Measurements from ENCODE around the gene RAB10.

RAB10 gene

DNA sequence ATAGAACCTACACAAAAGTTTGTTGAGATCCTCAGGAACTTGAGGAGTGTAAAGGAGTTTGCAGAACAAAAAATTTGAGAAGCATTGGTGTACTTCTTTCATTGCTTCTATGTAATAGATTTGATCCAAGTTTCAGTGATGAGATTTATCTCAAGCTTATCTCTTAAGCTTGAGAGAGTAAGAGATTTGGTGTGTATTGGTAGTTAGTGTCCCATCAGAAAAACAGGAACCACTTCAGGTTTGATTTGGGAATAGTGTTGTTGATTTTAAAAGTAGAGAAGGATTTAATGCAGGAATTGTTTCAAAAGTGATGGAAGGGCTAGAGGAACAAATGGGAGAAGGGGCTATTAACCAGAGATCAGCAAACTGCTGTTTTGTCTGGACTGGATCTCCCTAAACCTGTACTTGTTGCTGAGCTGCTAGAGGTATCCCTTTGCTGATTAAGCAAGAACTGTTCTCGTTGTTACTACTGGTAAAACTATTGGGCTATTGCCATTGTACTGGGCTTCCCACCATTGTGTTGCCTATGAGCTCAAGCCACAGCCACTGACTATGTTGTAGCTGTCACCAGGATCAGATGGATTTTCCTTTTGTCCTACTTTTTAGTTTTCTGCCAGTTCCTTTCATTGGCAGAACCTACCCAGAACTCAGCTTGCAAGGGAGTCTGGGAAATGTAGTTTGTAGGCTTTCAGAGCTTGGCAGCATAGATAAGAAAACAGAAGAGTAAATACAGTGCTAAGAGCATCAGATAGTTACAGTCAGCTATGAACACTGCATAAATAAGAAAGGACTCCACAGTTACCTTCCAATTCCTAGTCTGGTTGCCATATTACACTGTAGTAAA, 39.3 kb downstream of the RAB10 start:
- Histone ChIP-seq H3K9ac (ENCODE audit: low read depth, low read length) (no peak overlapping the region), H3K27ac (ENCODE audit: low read length) (no peak overlapping the region), H3K4me3 (ENCODE audit: low read depth in 1 of 2, low read length in 2 of 2) (no peak overlapping the region), H3K4me2 (ENCODE audit: insufficient read depth, low read length) (no peak overlapping the region), H4K20me1 (ENCODE audit: insufficient read depth, low read length) (peaks cover 36% of the 10 kb centered on the region), H3K4me1 (ENCODE audit: insufficient read depth, low read length) (peaks cover 18% of the 10 kb centered on the region), H3K36me3 (ENCODE audit: insufficient read depth, low read length) (no peaks in the 10 kb centered on the region), H3K27me3 (ENCODE audit: insufficient read depth, low read length, poor library complexity) (no peaks in the 10 kb centered on the region), H2AFZ (ENCODE audit: low read depth, low read length) (no peak overlapping the region), H3K79me2 (ENCODE audit: insufficient read depth, low read length) (peaks cover 98% of the 10 kb centered on the region), H3K9me3 (ENCODE audit: insufficient read depth, low read length, severe bottlenecking) (no peaks in the 10 kb centered on the region)
- TF ChIP-seq, protein P1, sequence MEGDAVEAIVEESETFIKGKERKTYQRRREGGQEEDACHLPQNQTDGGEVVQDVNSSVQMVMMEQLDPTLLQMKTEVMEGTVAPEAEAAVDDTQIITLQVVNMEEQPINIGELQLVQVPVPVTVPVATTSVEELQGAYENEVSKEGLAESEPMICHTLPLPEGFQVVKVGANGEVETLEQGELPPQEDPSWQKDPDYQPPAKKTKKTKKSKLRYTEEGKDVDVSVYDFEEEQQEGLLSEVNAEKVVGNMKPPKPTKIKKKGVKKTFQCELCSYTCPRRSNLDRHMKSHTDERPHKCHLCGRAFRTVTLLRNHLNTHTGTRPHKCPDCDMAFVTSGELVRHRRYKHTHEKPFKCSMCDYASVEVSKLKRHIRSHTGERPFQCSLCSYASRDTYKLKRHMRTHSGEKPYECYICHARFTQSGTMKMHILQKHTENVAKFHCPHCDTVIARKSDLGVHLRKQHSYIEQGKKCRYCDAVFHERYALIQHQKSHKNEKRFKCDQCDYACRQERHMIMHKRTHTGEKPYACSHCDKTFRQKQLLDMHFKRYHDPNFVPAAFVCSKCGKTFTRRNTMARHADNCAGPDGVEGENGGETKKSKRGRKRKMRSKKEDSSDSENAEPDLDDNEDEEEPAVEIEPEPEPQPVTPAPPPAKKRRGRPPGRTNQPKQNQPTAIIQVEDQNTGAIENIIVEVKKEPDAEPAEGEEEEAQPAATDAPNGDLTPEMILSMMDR (IDR thresholded peaks at IDR 0.05; ENCODE audit: borderline replicate concordance, extremely low read depth, low read length, poor library complexity, severe bottlenecking): no peak
- TF ChIP-seq EZH2 (IDR thresholded peaks at IDR 0.05; ENCODE audit: borderline replicate concordance, low read depth, low read length, severe bottlenecking): no peak
- ATAC-seq (ENCODE audit: insufficient read depth, low read depth): no peak
- DNase-seq: no peak

DNA sequence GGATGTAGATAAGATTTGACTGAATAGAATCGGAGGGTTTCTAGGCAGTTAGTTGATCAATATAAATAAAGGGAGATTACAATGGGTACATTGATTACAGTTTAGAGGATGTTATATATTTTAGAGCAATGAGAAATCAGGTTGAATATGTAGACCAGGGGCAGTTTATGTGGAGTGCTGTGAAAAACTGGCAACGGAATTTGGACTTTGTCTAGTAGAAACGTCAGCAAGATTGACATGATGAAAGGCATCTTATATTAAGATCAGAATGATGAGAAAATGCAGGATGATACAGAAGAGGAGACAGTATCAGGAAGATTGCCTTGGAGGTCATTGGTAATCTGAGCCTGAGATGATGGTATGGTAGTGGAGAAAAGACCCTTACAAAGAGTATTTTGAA, 39.9 kb downstream of the RAB10 start:
- Histone ChIP-seq H3K4me3 (ENCODE audit: low read depth in 1 of 2, low read length in 2 of 2) (no peak overlapping the region), H4K20me1 (ENCODE audit: insufficient read depth, low read length) (peaks cover 33% of the 10 kb centered on the region), H3K27me3 (ENCODE audit: insufficient read depth, low read length, poor library complexity) (no peaks in the 10 kb centered on the region), H3K9me3 (ENCODE audit: insufficient read depth, low read length, severe bottlenecking) (no peaks in the 10 kb centered on the region), H3K27ac (ENCODE audit: low read length) (no peak overlapping the region), H3K4me2 (ENCODE audit: insufficient read depth, low read length) (no peak overlapping the region), H3K79me2 (ENCODE audit: insufficient read depth, low read length) (peaks cover 98% of the 10 kb centered on the region), H3K4me1 (ENCODE audit: insufficient read depth, low read length) (peaks cover 11% of the 10 kb centered on the region), H3K36me3 (ENCODE audit: insufficient read depth, low read length) (peaks cover 3% of the 10 kb centered on the region; the same call in 1 of the 2 replicates), H2AFZ (ENCODE audit: low read depth, low read length) (no peak overlapping the region), H3K9ac (ENCODE audit: low read depth, low read length) (no peak overlapping the region)
- no peak for ATAC-seq (ENCODE audit: insufficient read depth, low read depth)
- TF ChIP-seq EZH2 (IDR thresholded peaks at IDR 0.05; ENCODE audit: borderline replicate concordance, low read depth, low read length, severe bottlenecking): no peak
- DNase-seq: no peak

DNA sequence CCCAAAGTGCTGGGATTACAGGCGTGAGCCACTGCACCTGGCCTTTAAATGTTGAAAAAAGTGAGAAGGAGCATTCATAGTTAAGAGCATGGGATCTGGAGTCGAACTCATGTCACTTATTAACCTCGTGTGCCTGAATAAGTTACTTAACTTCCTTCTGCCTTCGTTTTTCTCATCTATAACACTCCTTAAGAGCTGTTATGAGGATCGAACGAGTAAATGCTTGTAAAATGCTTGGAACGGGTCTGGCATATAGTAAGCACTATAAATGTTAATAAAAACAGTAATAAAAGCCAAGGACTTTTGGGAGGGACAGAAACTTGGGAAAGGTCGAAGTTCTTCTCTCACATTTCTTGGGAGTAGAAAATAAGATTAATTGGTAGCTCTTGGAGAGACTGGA, 40.8 kb downstream of the RAB10 start:
- ATAC-seq (ENCODE audit: insufficient read depth, low read depth): no peak

DNA sequence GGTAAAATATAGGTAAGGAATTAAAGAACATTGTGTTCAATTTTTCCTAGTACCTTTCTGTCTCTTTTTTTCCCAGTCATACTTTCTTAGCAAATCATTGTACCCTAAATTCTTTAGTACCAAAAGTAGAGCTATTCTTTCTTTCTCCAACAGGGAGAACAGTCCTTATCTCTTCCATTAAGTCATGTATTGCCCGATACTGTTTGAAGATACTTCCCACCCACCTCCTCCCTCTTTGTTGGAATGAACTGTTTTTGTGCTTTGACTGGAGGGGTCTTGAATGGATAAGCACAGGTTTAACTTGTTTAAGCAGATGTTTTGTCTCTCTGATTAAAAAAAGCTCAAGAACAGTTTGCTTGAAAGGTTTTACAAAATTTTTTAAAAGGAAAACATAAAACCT, 41.3 kb downstream of the RAB10 start:
- DNase-seq (no peak), ATAC-seq (ENCODE audit: insufficient read depth, low read depth) (no peak)
- Histone ChIP-seq H3K4me1 (ENCODE audit: insufficient read depth, low read length) (no peaks in the 10 kb centered on the region), H4K20me1 (ENCODE audit: insufficient read depth, low read length) (peaks cover 24% of the 10 kb centered on the region), H3K4me2 (ENCODE audit: insufficient read depth, low read length) (no peak overlapping the region), H3K9ac (ENCODE audit: low read depth, low read length) (no peak overlapping the region), H3K36me3 (ENCODE audit: insufficient read depth, low read length) (peaks cover 7% of the 10 kb centered on the region; the same call in 1 of the 2 replicates), H3K79me2 (ENCODE audit: insufficient read depth, low read length) (peaks cover 98% of the 10 kb centered on the region), H3K27ac (ENCODE audit: low read length) (no peak overlapping the region), H2AFZ (ENCODE audit: low read depth, low read length) (no peak overlapping the region), H3K9me3 (ENCODE audit: insufficient read depth, low read length, severe bottlenecking) (peaks cover 8% of the 10 kb centered on the region), H3K27me3 (ENCODE audit: insufficient read depth, low read length, poor library complexity) (no peaks in the 10 kb centered on the region), H3K4me3 (ENCODE audit: low read depth in 1 of 2, low read length in 2 of 2) (no peak overlapping the region)
- TF ChIP-seq, protein P1 (IDR thresholded peaks at IDR 0.05; ENCODE audit: borderline replicate concordance, extremely low read depth, low read length, poor library complexity, severe bottlenecking): no peak
- no peak for TF ChIP-seq EZH2 (IDR thresholded peaks at IDR 0.05; ENCODE audit: borderline replicate concordance, low read depth, low read length, severe bottlenecking)

More for the DNA sequence above, 40.8 kb downstream of the RAB10 start:
- H2AFZ ChIP-seq (ENCODE audit: low read depth, low read length): no peak overlapping the region
- H3K4me3 ChIP-seq (ENCODE audit: low read depth in 1 of 2, low read length in 2 of 2): no peak overlapping the region
- TF ChIP-seq, protein P1 (IDR thresholded peaks at IDR 0.05; ENCODE audit: borderline replicate concordance, extremely low read depth, low read length, poor library complexity, severe bottlenecking): no peak
- TF ChIP-seq EZH2 (IDR thresholded peaks at IDR 0.05; ENCODE audit: borderline replicate concordance, low read depth, low read length, severe bottlenecking): no peak
- no peaks in the 10 kb centered on the region for H3K27me3 ChIP-seq (ENCODE audit: insufficient read depth, low read length, poor library complexity)
- H3K79me2 ChIP-seq (ENCODE audit: insufficient read depth, low read length): peaks cover 98% of the 10 kb centered on the region
- 0 out of 2 replicates have a peak, but pooled peaks cover 4% of the 10 kb centered on the region for H3K4me1 ChIP-seq (ENCODE audit: insufficient read depth, low read length)
- DNase-seq: no peak
- no peak overlapping the region for H3K27ac ChIP-seq (ENCODE audit: low read length)
- no peak overlapping the region for H3K4me2 ChIP-seq (ENCODE audit: insufficient read depth, low read length)
- peaks cover 3% of the 10 kb centered on the region for H3K9me3 ChIP-seq (ENCODE audit: insufficient read depth, low read length, severe bottlenecking)
- H3K9ac ChIP-seq (ENCODE audit: low read depth, low read length): no peak overlapping the region
- H3K36me3 ChIP-seq (ENCODE audit: insufficient read depth, low read length): peaks cover 6% of the 10 kb centered on the region; the same call in 1 of the 2 replicates
- peaks cover 29% of the 10 kb centered on the region for H4K20me1 ChIP-seq (ENCODE audit: insufficient read depth, low read length)

Measured in DND-41 (cell line).